SKM-1 treated with dmso at 0.1 percent for 144 hours (cell line): ENCODE data around the gene MTHFSD.

Source experiments
- DNase-seq: peaks from one replicate; lab custom pipeline; 2025; ENCODE audit not compliant: unreplicated experiment; lab: John Stamatoyannopoulos, UW

Gene MTHFSD

GRCh38 chr16:86584071-86584685, 29.1 kb upstream of the MTHFSD start:
- no peak for DNase-seq

GRCh38 chr16:86581458-86581857, 26.4 kb upstream of the MTHFSD start:
- no peak for DNase-seq

- no peak for DNase-seq
These were observed 25.7 kb upstream of the MTHFSD start for GRCh38 chr16:86580791-86581170.

- no peak for DNase-seq
These were observed 25.2 kb upstream of the MTHFSD start for GRCh38 chr16:86580063-86580790.

GRCh38 chr16:86579268-86580062, 24.4 kb upstream of the MTHFSD start:
- no peak for DNase-seq

- DNase-seq, result no peak
These were observed 23.7 kb upstream of the MTHFSD start for GRCh38 chr16:86578611-86579267.

GRCh38 chr16:86578061-86578599, 23.1 kb upstream of the MTHFSD start, which contains the start of gene FOXL1:
FOXL1 (plus strand) TSS chr16:86578549; CDS start chr16:86578724, 175 bp downstream.
- DNase-seq, result no peak

- no peak for DNase-seq
These were observed 22.4 kb upstream of the MTHFSD start for GRCh38 chr16:86577314-86577971.

GRCh38 chr16:86576591-86577313, 21.7 kb upstream of the MTHFSD start:
- DNase-seq, result no peak

- no peak for DNase-seq
These were observed 20.9 kb upstream of the MTHFSD start for GRCh38 chr16:86575754-86576557.

- DNase-seq, result no peak
These were observed 20.2 kb upstream of the MTHFSD start for GRCh38 chr16:86575095-86575685.

- DNase-seq, result no peak
These were observed 19.6 kb upstream of the MTHFSD start for GRCh38 chr16:86574646-86575045.

- no peak for DNase-seq
These were observed 18.8 kb upstream of the MTHFSD start for GRCh38 chr16:86573646-86574508.

GRCh38 chr16:86573215-86573614, 18.2 kb upstream of the MTHFSD start:
- no peak for DNase-seq

GRCh38 chr16:86572606-86573005, 17.6 kb upstream of the MTHFSD start:
- DNase-seq, result no peak

- DNase-seq, result no peak
These were observed 17.0 kb upstream of the MTHFSD start for GRCh38 chr16:86572041-86572521.

GRCh38 chr16:86571530-86571915, 16.5 kb upstream of the MTHFSD start:
- DNase-seq, result no peak
